ENCODE results near the gene GABARAP. TPM values are rescaled to one million over a fixed set of nuclear protein-coding genes. Genes with fewer than 3 reads are reported as not detected.

Gene GABARAP
- total and polyA plus RNA-seq, 2 experiments from 2014 or later = 355 to 847 TPM

DNA sequence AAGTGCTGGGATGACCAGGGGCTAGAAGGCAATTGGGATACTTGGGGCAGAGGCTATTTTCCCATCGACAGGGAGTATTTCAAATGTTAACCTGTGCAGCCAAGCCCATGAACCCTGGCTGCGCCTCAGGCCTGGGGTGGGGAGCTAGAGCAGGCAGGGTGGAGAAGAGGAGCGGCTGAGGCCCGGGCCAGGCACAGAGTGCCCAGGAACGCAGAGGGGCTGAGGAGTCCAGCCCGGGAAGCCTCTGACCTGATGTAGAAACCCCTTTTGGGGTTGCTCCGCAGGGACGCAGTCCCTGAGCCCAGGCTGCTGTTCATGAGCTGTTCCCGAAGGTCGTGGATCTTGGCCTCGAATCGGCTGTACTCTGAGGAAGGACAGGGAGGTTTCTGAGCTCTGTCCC is 46.3 kb downstream of the GABARAP start:
- H3K27me3 ChIP-seq (replicated peaks; ENCODE audit: insufficient read depth) = no peaks in the 10 kb centered on the region
- no peak overlapping the region for H3K27ac ChIP-seq
- 96 to 98% methylated on average over 12 of the region's 12 CpGs for WGBS, 2 experiments (ENCODE audit: low coverage in 1 of 2, low lambda C conversion rate in 2 of 2, missing lambda C conversion rate in 2 of 2)
- no peaks in the 10 kb centered on the region for H3K9me3 ChIP-seq (ENCODE audit: low read depth)
- no peaks in the 10 kb centered on the region for H3K4me1 ChIP-seq (ENCODE audit: insufficient read depth)
- DNase-seq = no peak
- no peak for TF ChIP-seq EZH2phosphoT487 (IDR thresholded peaks at IDR 0.05; ENCODE audit: insufficient read depth, low read depth)
- TF ChIP-seq EZH2 (IDR thresholded peaks at IDR 0.05; ENCODE audit: insufficient read depth, poor library complexity, severe bottlenecking) = no peak
- no peaks in the 10 kb centered on the region for H3K9me2 ChIP-seq (ENCODE audit: insufficient read depth)
- H4K20me1 ChIP-seq (ENCODE audit: insufficient read depth) = no peaks in the 10 kb centered on the region
- no peak overlapping the region for H2AFZ ChIP-seq
- no peaks in the 10 kb centered on the region for H3K79me2 ChIP-seq (ENCODE audit: insufficient read depth)
- peaks cover 8% of the 10 kb centered on the region; the same call in 1 of the 2 replicates for H3K36me3 ChIP-seq (ENCODE audit: low read depth)
- H3K9ac ChIP-seq = no peak overlapping the region
- in situ Hi-C loops (cut with MboI) = no loop called here
- H3K4me2 ChIP-seq (ENCODE audit: unreplicated experiment) = no peak overlapping the region
- H3K4me3 ChIP-seq = no peak overlapping the region
- no peaks in the 10 kb centered on the region for H3F3A ChIP-seq (ENCODE audit: insufficient read depth)

DNA sequence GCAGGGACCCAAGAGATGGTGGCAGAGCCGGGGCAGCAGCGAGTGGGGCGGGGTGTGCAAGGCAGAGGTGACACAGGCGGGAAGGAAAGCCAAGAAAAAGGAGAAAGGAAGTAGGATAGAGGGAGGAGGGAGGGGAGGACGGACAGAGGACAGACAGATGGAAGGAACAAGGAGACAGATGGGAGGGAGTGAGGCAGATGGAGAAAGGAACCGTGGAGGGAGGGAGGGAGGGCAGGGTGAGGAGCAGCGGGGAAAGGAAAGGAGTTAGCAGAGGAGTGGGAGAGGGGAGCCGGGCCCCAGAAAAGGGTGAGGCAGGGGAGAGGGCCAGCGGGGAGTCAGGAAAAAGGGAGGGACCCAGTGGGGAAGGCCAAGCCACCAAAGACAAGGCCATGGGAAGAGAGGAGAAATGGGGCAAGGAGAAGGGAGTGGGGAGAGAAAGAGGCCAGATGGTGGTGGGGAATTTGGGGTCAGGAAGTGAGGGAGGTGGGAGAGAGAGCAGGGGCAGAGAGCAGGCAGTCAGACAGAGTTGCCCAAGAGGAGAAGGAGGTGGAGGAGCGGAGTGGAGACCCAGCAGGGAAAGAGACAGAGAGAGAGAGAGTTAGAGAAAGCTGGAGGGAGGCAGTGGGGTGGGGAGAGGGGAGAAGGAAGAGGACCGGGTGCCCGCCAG is 49.8 kb downstream of the GABARAP start:
- Histone ChIP-seq H3K4me1 (ENCODE audit: insufficient read depth) (no peaks in the 10 kb centered on the region), H3K4me2 (ENCODE audit: unreplicated experiment) (no peak overlapping the region), H3K27ac (no peak overlapping the region), H3K9ac (no peak overlapping the region), H3K79me2 (ENCODE audit: insufficient read depth) (no peaks in the 10 kb centered on the region), H3K4me3 (no peak overlapping the region), H3K27me3 (replicated peaks; ENCODE audit: insufficient read depth) (no peaks in the 10 kb centered on the region), H3K36me3 (ENCODE audit: low read depth) (peaks cover 8% of the 10 kb centered on the region; the same call in 1 of the 2 replicates), H4K20me1 (ENCODE audit: insufficient read depth) (no peaks in the 10 kb centered on the region), H2AFZ (no peak overlapping the region), H3F3A (ENCODE audit: insufficient read depth) (no peaks in the 10 kb centered on the region), H3K9me2 (ENCODE audit: insufficient read depth) (no peaks in the 10 kb centered on the region), H3K9me3 (ENCODE audit: low read depth) (no peaks in the 10 kb centered on the region)
- TF ChIP-seq EZH2phosphoT487 (IDR thresholded peaks at IDR 0.05; ENCODE audit: insufficient read depth, low read depth) = no peak
- no peak for TF ChIP-seq EZH2 (IDR thresholded peaks at IDR 0.05; ENCODE audit: insufficient read depth, poor library complexity, severe bottlenecking)
- in situ Hi-C loops (cut with MboI) = no loop called here
- 80 to 84% methylated on average over 5 to 12 of the region's 12 CpGs for WGBS, 2 experiments (ENCODE audit: low coverage in 1 of 2, low lambda C conversion rate in 2 of 2, missing lambda C conversion rate in 2 of 2)
- DNase-seq = no peak

DNA sequence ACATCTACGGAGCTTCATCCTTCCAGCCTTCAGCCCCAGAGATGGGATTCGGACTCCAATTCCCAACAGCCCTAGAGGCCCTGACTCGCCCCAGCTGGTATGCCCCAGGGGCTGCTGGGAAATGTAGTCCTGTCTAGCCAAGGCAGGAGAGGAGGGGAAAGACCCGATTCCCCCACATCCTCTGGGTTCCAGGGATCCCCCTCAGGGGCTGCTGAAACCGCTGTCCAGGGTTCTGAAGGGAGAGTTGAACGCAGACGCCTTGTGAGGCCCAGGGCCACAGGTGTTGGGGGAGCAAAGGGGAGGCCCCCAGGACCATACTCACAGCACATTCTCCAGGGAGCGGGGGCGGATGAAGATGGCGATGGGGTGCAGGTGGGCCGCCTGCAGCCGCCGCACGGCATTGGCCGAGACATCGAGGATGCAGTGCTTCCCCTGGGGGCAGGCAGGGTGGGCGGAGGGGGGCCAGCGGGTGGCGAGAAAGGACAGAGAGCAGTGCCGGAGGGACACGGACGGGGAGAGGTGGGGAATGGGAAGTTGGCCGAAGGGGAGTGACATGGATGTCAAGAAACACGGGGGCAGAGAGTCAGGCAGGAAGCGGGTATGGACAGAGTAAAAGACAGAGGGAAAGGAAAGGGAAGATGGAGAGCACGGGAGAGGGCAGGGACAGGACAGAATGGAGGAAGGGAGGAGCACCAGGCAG is 50.5 kb downstream of the GABARAP start:
- H3K36me3 ChIP-seq (ENCODE audit: low read depth) = peaks cover 3% of the 10 kb centered on the region; the same call in 1 of the 2 replicates
- H3K9me2 ChIP-seq (ENCODE audit: insufficient read depth) = no peaks in the 10 kb centered on the region
- H3K79me2 ChIP-seq (ENCODE audit: insufficient read depth) = no peaks in the 10 kb centered on the region
- WGBS, 2 experiments (ENCODE audit: low coverage in 1 of 2, low lambda C conversion rate in 2 of 2, missing lambda C conversion rate in 2 of 2) = 82 to 90% methylated on average over 15 to 26 of the region's 26 CpGs
- in situ Hi-C loops (cut with MboI) = no loop called here
- TF ChIP-seq EZH2 (IDR thresholded peaks at IDR 0.05; ENCODE audit: insufficient read depth, poor library complexity, severe bottlenecking) = no peak
- no peak for TF ChIP-seq EZH2phosphoT487 (IDR thresholded peaks at IDR 0.05; ENCODE audit: insufficient read depth, low read depth)
- DNase-seq = peak; percentile 62
- no peaks in the 10 kb centered on the region for H4K20me1 ChIP-seq (ENCODE audit: insufficient read depth)
- H3K27ac ChIP-seq = no peak overlapping the region
- no peak overlapping the region for H3K4me3 ChIP-seq
- no peaks in the 10 kb centered on the region for H3K4me1 ChIP-seq (ENCODE audit: insufficient read depth)
- no peaks in the 10 kb centered on the region for H3K27me3 ChIP-seq (replicated peaks; ENCODE audit: insufficient read depth)
- no peaks in the 10 kb centered on the region for H3K9me3 ChIP-seq (ENCODE audit: low read depth)
- no peak overlapping the region for H3K9ac ChIP-seq
- H2AFZ ChIP-seq = no peak overlapping the region
- H3K4me2 ChIP-seq (ENCODE audit: unreplicated experiment) = no peak overlapping the region
- H3F3A ChIP-seq (ENCODE audit: insufficient read depth) = no peaks in the 10 kb centered on the region

DNA sequence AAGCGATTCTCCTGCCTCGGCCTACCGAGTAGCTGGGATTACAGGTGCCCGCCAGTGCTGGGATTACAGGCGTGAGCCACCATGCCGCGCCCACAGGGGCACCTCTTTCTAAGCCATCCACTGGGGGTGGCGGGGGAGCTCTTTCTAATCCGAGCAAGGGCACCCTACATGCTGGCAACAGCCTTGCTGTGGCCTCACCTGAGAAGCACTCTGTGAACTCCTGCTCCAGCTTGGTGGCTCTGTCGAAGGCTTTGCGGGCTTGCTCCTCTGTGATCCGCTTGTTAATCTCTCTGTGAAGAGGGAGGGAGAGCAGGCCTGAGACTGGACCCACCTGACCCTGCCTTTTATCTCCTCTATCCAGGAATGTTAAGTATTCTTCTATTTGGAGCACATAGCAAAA is 51.2 kb downstream of the GABARAP start:
- Histone ChIP-seq H3K4me1 (ENCODE audit: insufficient read depth) (no peaks in the 10 kb centered on the region), H3K9me3 (ENCODE audit: low read depth) (no peaks in the 10 kb centered on the region), H3K9ac (no peak overlapping the region), H3K9me2 (ENCODE audit: insufficient read depth) (no peaks in the 10 kb centered on the region), H4K20me1 (ENCODE audit: insufficient read depth) (no peaks in the 10 kb centered on the region), H3K4me3 (no peak overlapping the region), H3K4me2 (ENCODE audit: unreplicated experiment) (no peak overlapping the region), H3K36me3 (ENCODE audit: low read depth) (no peaks in the 10 kb centered on the region; the same call in 1 of the 2 replicates), H2AFZ (no peak overlapping the region), H3K79me2 (ENCODE audit: insufficient read depth) (no peaks in the 10 kb centered on the region), H3F3A (ENCODE audit: insufficient read depth) (no peaks in the 10 kb centered on the region), H3K27me3 (replicated peaks; ENCODE audit: insufficient read depth) (no peaks in the 10 kb centered on the region), H3K27ac (no peak overlapping the region)
- no peak for DNase-seq
- TF ChIP-seq EZH2 (IDR thresholded peaks at IDR 0.05; ENCODE audit: insufficient read depth, poor library complexity, severe bottlenecking) = no peak
- TF ChIP-seq EZH2phosphoT487 (IDR thresholded peaks at IDR 0.05; ENCODE audit: insufficient read depth, low read depth) = no peak
- in situ Hi-C loops (cut with MboI) = no loop called here
- 95 to 97% methylated on average over 12 of the region's 12 CpGs for WGBS, 2 experiments (ENCODE audit: low coverage in 1 of 2, low lambda C conversion rate in 2 of 2, missing lambda C conversion rate in 2 of 2)
